ENCODE measurements around the gene MAST2.

MAST2 gene

GRCh38 chr1:45803299-45803780 lies at the start of gene MAST2:
MAST2 (plus strand) TSS chr1:45803612; CDS start chr1:45803896, 284 bp downstream.
- DNase-seq (ENCODE audit: low read depth in 4 of 4, low spot score in 1 of 4): peak; percentile 62 to 84 (median 76)

GRCh38 chr1:45755697-45756096 lies 47.7 kb upstream of the MAST2 start:
- no peak for DNase-seq (ENCODE audit: low read depth in 4 of 4, low spot score in 1 of 4)

GRCh38 chr1:45762291-45762690 lies 41.1 kb upstream of the MAST2 start:
- DNase-seq (ENCODE audit: low read depth in 4 of 4, low spot score in 1 of 4): no peak

DNA sequence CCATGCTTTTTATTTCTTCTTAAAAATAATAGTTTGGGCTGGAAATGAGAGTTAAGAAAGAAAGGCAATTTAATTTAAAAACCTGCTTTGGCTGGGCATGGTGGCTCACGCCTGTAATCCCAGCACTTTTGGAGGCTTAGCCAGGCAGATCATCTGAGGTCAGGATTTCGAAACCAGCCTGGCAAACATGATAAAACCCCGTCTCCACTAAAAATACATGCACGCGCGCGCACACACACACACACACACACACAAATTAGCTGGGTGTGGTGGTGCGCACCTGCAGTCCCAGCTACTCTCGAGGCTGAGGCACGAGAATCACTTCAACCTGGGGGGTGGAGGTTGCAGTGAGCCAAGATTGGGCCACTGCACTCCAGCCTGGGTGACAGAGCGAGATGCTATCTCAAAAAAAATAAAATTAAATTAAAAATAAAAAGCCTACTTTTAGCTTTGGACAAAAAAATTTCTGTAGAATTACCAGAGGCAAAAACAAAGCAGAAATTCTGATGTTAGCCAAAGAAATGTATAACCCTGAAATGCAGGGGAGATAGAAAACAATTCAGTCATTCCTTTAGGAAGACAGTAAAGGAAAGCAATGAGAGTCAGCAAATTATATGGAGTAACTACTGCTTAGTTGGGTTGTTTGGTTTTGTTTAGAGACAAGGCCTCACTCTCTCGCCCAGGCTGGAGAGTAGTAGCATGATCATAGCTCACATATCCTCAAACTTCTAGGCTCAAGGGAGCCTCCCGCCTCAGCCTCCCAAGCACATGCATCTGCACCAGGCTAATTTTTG lies 37.2 kb upstream of the MAST2 start:
- DNase-seq (ENCODE audit: low read depth in 4 of 4, low spot score in 1 of 4): no peak

DNA sequence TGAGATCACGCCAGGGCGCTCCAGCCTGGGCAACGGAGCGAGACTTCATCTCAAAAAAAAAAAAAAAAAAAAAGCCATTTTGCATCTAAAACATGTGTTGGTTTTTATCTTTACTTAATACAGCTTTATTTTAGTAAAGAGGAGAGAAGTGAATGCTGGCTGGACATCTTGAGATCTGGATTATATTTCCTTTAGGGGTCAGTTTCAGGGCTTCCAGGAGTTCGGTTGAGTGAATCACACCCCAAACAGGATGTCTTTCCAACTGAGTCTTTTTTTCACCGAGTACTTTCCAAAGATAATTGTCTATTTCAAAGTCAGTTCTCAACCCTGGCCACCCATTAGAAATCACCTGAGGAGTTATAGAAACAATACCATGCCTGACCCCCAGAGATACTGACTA lies 36.4 kb upstream of the MAST2 start:
- no peak for DNase-seq (ENCODE audit: low read depth in 4 of 4, low spot score in 1 of 4)

DNA sequence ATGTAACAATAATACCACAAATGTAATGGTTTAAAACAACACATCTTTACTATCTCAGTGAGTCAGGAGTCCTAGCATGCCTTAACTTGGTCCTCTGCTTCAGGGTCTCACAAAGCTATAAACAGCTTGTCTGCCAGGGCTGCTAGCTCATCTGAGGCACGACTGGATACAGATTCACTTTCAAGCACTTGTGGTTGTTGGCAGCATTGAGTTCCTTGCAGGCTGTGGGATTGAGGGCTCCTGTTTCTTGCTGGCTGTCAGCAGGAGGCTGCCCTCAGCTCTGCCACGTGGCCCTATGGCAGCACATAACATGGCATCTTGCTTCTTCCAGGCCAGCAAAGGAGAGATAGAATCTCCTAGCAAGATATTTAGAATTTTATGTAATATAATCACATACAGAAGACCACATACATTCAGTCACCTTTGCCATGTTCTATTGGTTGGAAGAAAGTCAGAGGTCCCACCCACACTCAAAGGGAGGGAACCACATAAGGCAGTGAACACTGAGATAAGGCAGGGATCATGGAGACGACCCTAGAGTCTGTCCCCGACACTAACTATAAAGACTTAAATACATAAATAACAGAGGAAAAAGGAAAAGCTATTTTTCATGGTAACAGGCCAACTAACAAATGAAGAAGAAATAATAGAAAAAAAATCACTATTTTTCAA lies 34.0 kb upstream of the MAST2 start:
- no peak for DNase-seq (ENCODE audit: low read depth in 4 of 4, low spot score in 1 of 4)

DNA sequence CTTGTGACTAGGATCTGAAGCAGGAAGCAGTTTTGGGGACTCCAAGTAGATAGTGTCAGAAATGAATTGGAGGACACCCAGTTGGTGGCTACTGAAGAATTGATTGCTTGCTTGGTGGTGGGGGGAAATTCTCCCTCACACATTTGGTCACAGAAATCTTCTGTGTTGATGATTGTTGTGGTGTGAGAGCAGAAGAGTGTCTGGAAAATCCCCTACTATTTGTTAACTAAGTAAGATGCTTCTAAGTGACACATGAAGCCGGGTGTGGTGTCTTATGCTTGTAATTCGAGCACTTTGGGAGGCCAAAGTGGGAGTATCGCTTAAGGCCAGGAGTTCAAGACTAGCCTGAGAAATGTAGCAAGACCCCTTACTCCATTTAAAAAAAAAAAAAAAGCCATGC lies 30.4 kb upstream of the MAST2 start:
- DNase-seq (ENCODE audit: low read depth in 4 of 4, low spot score in 1 of 4): no peak

GRCh38 chr1:45775794-45776193 lies 27.6 kb upstream of the MAST2 start:
- DNase-seq (ENCODE audit: low read depth in 4 of 4, low spot score in 1 of 4): no peak

DNA sequence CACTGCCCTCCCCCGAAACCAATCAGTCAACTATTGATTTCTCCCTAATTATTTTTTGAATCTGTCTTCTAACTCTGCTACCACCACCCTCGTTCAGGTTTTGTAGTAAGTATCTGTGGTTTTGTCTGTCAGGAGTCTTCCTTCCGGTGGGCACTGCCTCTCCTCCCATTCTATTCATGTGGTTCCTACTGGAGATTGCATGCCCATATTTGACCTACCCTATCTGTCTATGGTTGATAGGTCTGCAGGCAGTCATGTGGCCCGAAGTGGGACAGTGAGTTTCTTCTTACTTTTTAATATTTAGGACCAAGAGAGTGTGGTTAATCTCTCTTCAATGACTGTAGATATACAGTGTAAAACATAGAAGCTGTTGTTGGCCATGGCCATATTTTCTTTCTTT lies 17.8 kb upstream of the MAST2 start:
- no peak for DNase-seq (ENCODE audit: low read depth in 4 of 4, low spot score in 1 of 4)

GRCh38 chr1:45787905-45788304 lies 15.5 kb upstream of the MAST2 start:
- no peak for DNase-seq (ENCODE audit: low read depth in 4 of 4, low spot score in 1 of 4)

DNA sequence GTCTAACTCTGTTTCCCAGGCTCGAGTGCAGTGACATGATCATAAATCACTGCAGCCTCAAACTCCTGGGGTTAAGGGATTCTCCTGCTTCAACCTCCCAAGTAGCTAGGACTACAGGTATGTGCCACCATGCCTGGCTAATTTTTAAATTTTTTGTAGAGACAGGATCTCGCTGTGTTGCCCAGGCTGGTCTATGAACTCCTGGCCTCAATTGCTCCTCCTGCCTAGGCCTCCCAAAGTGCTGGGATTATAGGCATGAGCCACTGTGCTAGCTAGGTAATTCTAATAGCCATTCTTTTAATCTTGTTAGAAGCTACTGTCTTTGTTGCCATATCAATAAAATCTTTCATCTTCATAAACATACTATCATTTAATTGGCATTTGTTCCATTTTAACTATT lies 13.8 kb upstream of the MAST2 start:
- no peak for DNase-seq (ENCODE audit: low read depth in 4 of 4, low spot score in 1 of 4)

DNA sequence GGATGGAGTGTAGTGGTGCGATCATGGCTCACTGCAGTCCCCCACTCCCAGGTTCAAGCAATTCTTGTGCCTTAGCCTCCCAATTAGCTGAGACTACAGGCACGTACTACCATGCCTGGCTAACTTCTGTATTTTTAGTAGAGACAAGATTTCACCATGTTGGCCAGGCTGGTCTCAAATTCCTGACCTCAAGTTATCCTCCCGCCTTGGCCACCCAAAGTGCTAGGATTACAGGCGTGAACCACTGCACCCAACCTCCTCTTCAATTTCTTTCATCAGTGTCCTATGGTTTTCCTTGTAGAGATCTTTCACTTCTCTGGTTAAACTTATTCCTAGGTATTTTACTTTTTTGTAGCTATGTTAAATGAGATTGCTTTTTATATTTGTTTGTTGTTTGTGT lies 10.7 kb upstream of the MAST2 start:
- no peak for DNase-seq (ENCODE audit: low read depth in 4 of 4, low spot score in 1 of 4)

DNA sequence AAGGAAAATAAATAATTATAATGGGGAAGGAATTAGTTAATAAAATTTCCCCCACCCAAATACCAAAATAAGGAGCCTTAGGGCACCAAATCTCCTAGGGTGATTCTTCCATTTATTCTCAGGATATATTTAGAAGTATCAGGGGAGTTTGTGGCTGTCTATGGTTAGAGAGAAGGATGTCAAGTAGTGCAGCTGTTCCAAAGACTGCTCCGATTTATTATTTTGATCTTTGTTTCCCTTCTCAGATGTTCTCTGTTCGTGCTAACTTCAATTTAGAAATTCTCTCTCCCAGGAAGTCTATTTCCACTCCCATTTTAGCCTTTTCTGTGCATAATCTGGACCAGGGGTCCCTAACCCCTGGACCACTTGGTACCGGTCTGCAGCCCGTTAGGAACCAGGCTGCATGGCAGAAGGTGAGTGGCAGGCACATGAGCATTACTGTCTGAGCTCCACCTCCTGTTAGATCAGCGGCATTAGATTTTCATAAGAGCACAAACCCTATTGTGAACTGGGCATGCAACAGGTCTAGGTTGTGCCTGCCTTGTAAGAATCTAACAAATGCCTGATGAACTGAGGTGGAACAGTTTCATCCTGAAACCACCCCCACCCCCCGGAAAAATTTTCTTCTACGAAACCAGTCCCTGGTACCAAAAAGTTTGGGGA lies 9.3 kb upstream of the MAST2 start:
- no peak for DNase-seq (ENCODE audit: low read depth in 4 of 4, low spot score in 1 of 4)

DNA sequence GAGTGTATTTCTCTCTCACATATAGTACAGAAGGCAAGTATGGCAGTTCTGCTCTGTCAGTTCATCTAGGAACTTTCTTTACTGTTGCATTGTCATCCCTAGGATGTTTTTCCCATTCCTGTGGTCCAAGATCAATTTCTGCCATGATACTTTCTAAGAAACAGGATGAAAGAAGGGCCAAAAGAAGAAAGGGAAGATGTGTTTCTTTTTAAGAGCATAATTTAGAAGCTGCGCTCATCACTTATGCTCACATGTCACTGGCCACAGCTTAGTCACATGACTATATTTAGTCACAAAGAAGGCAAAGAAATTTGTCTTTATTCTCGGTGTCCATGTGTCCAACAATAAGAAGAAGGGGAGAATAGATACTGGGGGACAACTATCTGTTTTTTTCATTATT lies 7.0 kb upstream of the MAST2 start:
- no peak for DNase-seq (ENCODE audit: low read depth in 4 of 4, low spot score in 1 of 4)

DNA sequence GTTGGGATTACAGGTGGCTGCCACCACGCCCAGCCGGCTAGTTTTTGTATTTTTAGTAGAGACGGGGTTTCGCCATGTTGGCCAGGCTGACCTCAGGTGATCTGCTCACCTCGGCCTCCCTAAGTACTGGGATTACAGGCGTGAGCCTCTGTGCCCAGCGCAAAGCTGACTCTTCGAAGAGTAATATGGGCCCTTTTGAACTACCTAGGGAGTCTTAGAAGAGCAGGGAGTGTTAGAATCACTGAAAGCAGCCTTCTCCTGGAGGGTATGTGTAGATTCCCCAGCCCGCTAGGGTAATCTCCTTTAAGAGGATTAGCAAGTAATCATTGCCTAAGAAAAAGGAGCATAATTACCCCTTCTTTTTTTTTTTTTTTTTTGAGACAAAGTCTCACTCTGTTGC lies 6.5 kb upstream of the MAST2 start:
- DNase-seq (ENCODE audit: low read depth in 4 of 4, low spot score in 1 of 4): no peak

GRCh38 chr1:45800899-45801298 lies 2.5 kb upstream of the MAST2 start:
- no peak for DNase-seq (ENCODE audit: low read depth in 4 of 4, low spot score in 1 of 4)

GRCh38 chr1:45802343-45803298 lies 791 bp upstream of the MAST2 start:
- no peak for DNase-seq (ENCODE audit: low read depth in 4 of 4, low spot score in 1 of 4)

- DNase-seq (ENCODE audit: low read depth in 4 of 4, low spot score in 1 of 4): peak in 1 of 4 experiments; percentile 21
Observed at GRCh38 chr1:45803781-45804668, 613 bp downstream of the MAST2 start.

DNA sequence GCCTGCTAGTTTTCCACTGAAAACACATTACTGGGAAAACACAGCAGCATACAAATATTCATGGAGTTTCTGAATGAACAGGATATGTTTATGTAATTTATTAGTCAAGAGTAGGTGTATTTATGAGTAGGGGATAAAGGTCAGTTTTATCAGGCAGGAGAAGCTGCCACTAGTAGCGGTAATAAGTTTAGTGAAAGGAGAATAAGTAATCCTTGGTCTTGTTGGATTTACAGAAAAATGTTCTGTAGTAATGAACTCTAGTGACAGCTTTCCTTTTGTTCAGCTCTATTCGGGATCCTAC lies 1.2 kb downstream of the MAST2 start:
- DNase-seq (ENCODE audit: low read depth in 4 of 4, low spot score in 1 of 4): no peak

GRCh38 chr1:45806129-45806528 lies 2.7 kb downstream of the MAST2 start:
- no peak for DNase-seq (ENCODE audit: low read depth in 4 of 4, low spot score in 1 of 4)

Data from stimulated activated CD4-positive, alpha-beta T cell treated with anti-CD3 and anti-CD28 coated beads, Interleukin-1b, Interleukin-23, amount 100 ng/mL, for 24 hours (primary cell).